GM18526 (cell line): Measurements from ENCODE around the gene AP5B1.

Experiments
- POLR2A ChIP-seq: IDR thresholded peaks from 3 replicates; pipeline ENCODE4 v1.6.1; 2011; ENCODE audit not compliant: insufficient read length; ENCODE audit errors: extremely low read depth

The AP5B1 gene

GRCh38 chr11:65766535-65766934 lies 14.2 kb downstream of the AP5B1 start:
- no peak for TF ChIP-seq POLR2A

- no peak for TF ChIP-seq POLR2A
Observed at GRCh38 chr11:65764434-65764833, 16.3 kb downstream of the AP5B1 start.

DNA sequence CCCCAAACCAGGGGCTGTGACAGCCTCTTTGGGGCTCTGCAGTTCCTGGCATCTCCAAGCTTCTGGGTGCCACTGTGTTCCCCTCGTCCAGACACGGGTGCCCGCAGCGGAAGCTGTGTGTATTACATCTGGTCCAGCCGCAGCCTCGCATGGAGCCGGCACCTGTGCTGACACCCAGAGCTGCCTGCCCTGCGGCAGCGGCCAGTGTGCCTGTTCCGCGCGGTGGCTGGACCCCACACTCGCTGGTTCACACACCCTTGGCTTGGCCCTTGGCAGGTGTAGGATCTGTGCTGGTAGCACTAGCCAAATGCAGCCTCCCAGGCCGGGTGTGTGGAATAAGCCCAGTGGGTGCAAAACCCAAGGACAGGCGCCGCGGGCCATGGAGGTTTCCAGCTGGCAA lies 35.7 kb downstream of the AP5B1 start:
- TF ChIP-seq POLR2A: no peak

GRCh38 chr11:65744699-65745042 lies 36.1 kb downstream of the AP5B1 start:
- no peak for TF ChIP-seq POLR2A

GRCh38 chr11:65744026-65744698 lies 36.6 kb downstream of the AP5B1 start:
- TF ChIP-seq POLR2A: no peak

DNA sequence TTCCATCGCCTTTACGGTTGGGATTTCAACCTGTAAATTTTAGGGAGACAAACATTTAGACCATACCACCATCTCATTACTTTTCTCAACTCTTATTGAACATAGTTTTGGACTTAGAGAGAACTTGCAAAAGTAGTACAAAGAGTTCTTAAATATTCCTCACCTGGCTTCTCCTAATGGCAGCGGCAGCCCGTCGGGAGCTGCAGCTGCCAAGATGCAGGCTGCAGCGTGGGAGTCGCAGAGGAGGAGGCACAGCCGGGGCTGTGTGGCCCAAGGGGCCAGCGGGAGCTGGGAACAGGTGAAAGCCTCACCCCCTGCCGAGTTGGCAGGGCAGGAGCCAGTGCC lies 37.1 kb downstream of the AP5B1 start:
- no peak for TF ChIP-seq POLR2A

- TF ChIP-seq POLR2A: no peak
Observed at GRCh38 chr11:65742353-65742752, 38.4 kb downstream of the AP5B1 start.

DNA sequence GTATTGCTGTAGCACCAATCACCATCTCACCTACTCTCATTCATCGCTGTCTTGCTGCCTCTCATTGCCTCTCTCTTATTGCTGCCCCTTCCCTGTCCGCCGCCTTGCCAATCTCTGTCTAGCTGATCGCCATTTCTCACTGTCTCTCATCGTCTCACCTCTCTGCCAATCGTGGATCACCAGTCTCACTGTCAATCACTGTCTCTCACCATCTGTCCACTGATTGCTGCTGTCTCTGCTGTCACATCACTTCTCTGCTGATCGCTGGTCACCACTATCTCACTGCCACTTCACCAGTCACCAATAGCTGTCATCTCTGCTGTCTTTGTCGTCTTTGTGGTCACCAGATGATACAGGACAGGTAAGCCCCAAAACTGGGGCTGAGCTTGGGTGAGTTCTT lies 39.6 kb downstream of the AP5B1 start:
- no peak for TF ChIP-seq POLR2A

DNA sequence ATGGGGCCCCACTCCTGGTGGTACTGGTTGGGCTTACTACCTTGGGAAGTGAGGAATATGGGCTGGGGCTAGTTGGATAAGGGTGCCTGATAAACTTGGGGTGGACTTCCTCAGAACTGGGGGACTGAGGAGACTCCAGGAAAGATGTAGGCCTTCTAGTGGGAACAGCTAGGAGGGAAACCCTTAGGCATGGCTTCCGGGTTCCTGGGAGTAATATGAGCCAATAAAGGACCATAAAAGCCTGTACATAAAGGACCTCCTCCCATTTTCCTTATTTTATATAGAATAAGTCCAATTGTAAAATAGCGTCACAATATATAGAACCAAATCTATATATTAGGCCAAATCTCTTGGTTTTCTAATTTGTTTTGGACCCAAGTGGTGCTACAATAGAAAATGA lies 41.8 kb downstream of the AP5B1 start:
- TF ChIP-seq POLR2A: no peak

DNA sequence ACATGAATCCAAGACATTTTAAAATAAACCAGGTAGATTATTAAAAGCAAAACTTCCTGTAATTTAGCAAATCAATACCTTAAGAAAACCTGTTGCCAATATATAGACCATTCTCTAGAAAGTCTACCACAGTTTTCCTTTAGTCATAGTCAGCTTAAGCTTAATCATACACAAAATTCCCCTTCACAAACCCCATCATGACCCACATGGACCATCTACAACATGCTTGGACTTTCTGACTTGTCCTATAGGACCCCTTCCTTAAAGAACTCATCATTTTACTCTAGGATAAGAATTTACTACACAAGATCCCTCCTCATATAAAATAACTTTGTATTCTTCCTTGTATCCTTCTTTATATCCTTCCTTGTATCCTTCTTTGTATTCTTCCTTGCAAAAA lies 44.0 kb downstream of the AP5B1 start:
- TF ChIP-seq POLR2A: no peak

GRCh38 chr11:65730461-65730860 lies 50.3 kb downstream of the AP5B1 start:
- no peak for TF ChIP-seq POLR2A

DNA sequence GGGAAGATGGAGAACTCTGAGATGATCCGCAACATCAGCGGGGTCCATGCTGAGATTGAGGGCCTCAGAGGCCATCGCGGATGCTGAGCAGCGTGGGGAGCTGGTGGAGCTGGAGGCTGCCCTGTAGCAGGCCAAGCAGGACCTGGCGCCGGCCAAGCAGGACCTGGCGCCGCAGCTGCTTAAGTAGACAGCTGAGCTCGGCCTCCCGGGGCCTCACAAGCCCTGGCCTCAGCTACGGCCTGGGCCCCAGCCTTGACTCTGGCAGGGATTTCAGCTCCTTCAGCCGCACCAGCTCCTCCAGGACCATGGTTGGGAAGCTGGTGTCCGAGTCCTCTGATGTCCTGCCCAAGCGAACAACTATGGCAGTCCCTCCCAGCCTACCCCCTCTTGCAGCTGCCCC lies 52.9 kb downstream of the AP5B1 start:
- no peak for TF ChIP-seq POLR2A

GRCh38 chr11:65726660-65727059 lies 54.1 kb downstream of the AP5B1 start:
- TF ChIP-seq POLR2A: no peak
